HEK293T (cell line): ENCODE measurements around the gene NEMP2.

Experiments
- CTCF ChIA-PET: fragments of 350-600 bp; formaldehyde crosslinking; extraction: SDS; loops from one replicate; lab custom pipeline; 2021; ENCODE audit warnings: antibody characterized with exemption, inconsistent platforms; lab: Yijun Ruan, JAX
- POLR2A ChIA-PET: fragments of 350-600 bp; formaldehyde crosslinking; extraction: SDS; loops from one replicate; lab custom pipeline; 2020; ENCODE audit warnings: antibody characterized with exemption, inconsistent platforms; lab: Yijun Ruan, JAX
- DNase-seq: peaks from one replicate; pipeline ENCODE4 v3.0.0; 2012; ENCODE audit warnings: mixed read lengths; ENCODE audit errors: extremely low spot score
- ARNT ChIP-seq: fragments of 450-650 bp; IDR thresholded peaks from 2 replicates; pipeline ENCODE4 v1.6.1; 2017; ENCODE audit warnings: mild to moderate bottlenecking
- BHLHE40 ChIP-seq: fragments of 450-650 bp; IDR thresholded peaks from 2 replicates; pipeline ENCODE4 v1.6.1; 2016; ENCODE audit warnings: mild to moderate bottlenecking, moderate library complexity, borderline replicate concordance
- CTBP1 ChIP-seq: fragments of 450-650 bp; IDR thresholded peaks from 2 replicates; pipeline ENCODE4 v1.6.1; 2016; ENCODE audit warnings: borderline replicate concordance
- ELF4 ChIP-seq: fragments of 450-650 bp; IDR thresholded peaks from 2 replicates; pipeline ENCODE4 v1.6.1; 2017; ENCODE audit warnings: antibody characterized with exemption
- FOXA1 ChIP-seq: fragments of 450-650 bp; IDR thresholded peaks from 2 replicates; pipeline ENCODE4 v1.6.1; 2016; ENCODE audit warnings: mild to moderate bottlenecking
- FOXK2 ChIP-seq: fragments of 450-650 bp; IDR thresholded peaks from 2 replicates; pipeline ENCODE4 v1.6.1; 2016; ENCODE audit warnings: mild to moderate bottlenecking
- FOXM1 ChIP-seq: fragments of 450-650 bp; IDR thresholded peaks from 2 replicates; pipeline ENCODE4 v1.6.1; 2017; ENCODE audit warnings: mild to moderate bottlenecking, borderline replicate concordance
- HDGF ChIP-seq: fragments of 450-650 bp; IDR thresholded peaks from 2 replicates; pipeline ENCODE4 v1.6.1; 2017; ENCODE audit warnings: antibody characterized with exemption, borderline replicate concordance
- L3MBTL2 ChIP-seq: fragments of 450-650 bp; conservative IDR thresholded peaks from 2 replicates; pipeline ENCODE4 v1.6.1; 2016; ENCODE audit warnings: mild to moderate bottlenecking
- LEF1 ChIP-seq: fragments of 450-650 bp; IDR thresholded peaks from 2 replicates; pipeline ENCODE4 v1.6.1; 2017; ENCODE audit warnings: mild to moderate bottlenecking, borderline replicate concordance
- NFRKB ChIP-seq: fragments of 450-650 bp; IDR thresholded peaks from 2 replicates; pipeline ENCODE4 v1.6.1; 2016; ENCODE audit warnings: mild to moderate bottlenecking, moderate library complexity
- SP1 ChIP-seq: fragments of 450-650 bp; IDR thresholded peaks from 2 replicates; pipeline ENCODE4 v1.6.1; 2017
- SUZ12 ChIP-seq: fragments of 450-650 bp; IDR thresholded peaks from 2 replicates; pipeline ENCODE4 v1.6.1; 2016; ENCODE audit warnings: mild to moderate bottlenecking
- TARDBP ChIP-seq: fragments of 450-650 bp; IDR thresholded peaks from 2 replicates; pipeline ENCODE4 v1.6.1; 2016
- ZNF384 ChIP-seq: fragments of 450-650 bp; IDR thresholded peaks from 2 replicates; pipeline ENCODE4 v1.6.1; 2016
- TF ChIP-seq, protein P1 (sequence below): fragments of 450-650 bp; IDR thresholded peaks from 2 replicates; pipeline ENCODE4 v1.6.1; 2016

NEMP2 gene

DNA sequence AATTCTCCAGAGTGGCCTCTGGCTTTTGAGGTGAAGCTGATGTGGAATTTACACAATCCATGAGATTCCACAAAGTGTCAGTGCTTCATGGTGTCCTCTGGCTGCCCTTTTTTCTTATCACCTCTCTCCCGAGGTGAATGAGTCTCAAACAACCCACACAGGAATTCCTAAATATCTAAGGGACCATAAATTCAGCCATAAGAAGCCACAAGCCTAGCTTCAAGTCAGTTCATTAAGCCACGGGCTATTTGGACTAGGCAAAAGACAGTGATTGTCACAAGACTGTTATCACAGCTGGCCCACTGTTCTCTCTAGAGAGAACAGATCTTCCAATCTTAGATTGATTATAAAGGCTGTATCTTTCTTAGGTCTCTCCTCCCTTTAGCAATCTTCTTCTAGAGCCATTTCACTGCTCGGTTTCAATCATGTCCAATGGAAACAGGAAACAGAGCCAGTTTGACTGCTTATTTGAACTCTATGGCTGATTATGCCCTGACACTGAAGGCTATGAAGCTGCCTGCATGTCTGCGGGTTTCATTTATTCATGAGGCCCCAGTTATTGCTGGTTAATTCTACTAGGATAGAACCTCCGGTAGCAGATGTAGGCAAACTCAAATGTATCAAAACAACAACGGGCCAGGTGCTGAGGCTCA, 4.1 kb downstream of the NEMP2 start:
- POLR2A ChIA-PET = no interaction called here
- TF ChIP-seq SUZ12 (no peak), BHLHE40 (no peak), LEF1 (no peak), ZNF384 (no peak), FOXM1 (no peak), L3MBTL2 (no peak), FOXA1 (no peak), ELF4 (no peak), NFRKB (no peak), ARNT (no peak), HDGF (no peak), SP1 (no peak), CTBP1 (no peak), TARDBP (no peak)
- TF ChIP-seq, protein P1, sequence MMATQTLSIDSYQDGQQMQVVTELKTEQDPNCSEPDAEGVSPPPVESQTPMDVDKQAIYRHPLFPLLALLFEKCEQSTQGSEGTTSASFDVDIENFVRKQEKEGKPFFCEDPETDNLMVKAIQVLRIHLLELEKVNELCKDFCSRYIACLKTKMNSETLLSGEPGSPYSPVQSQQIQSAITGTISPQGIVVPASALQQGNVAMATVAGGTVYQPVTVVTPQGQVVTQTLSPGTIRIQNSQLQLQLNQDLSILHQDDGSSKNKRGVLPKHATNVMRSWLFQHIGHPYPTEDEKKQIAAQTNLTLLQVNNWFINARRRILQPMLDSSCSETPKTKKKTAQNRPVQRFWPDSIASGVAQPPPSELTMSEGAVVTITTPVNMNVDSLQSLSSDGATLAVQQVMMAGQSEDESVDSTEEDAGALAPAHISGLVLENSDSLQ = no peak
- CTCF ChIA-PET = interaction anchor here (0.6 kb wide), 1 partner anchor 14 kb away, joined by 5 read pairs; no protein-coding TSS in a partner anchor
- no peak for DNase-seq

GRCh38 chr2:190529486-190530247, 4.9 kb downstream of the NEMP2 start:
- no peak for TF ChIP-seq FOXA1
- TF ChIP-seq TARDBP = no peak
- TF ChIP-seq NFRKB = no peak
- TF ChIP-seq SUZ12 = no peak
- no peak for TF ChIP-seq SP1
- TF ChIP-seq ARNT = no peak
- no peak for TF ChIP-seq CTBP1
- TF ChIP-seq BHLHE40 = no peak
- TF ChIP-seq L3MBTL2 = no peak
- no peak for TF ChIP-seq ZNF384
- no peak for TF ChIP-seq ELF4
- no peak for TF ChIP-seq FOXM1
- TF ChIP-seq, protein P1 = no peak
- TF ChIP-seq HDGF = no peak
- no peak for TF ChIP-seq FOXK2
- no peak for TF ChIP-seq LEF1
- ChIA-PET CTCF (interaction anchor here (0.6 kb wide), 2 partner anchors 15 to 119 kb away, joined by 3 to 5 read pairs; no protein-coding TSS in a partner anchor), POLR2A (no interaction called here)
- no peak for DNase-seq

- ChIA-PET POLR2A (no interaction called here), CTCF (no interaction called here)
- TF ChIP-seq TARDBP = no peak
- TF ChIP-seq HDGF = no peak
- TF ChIP-seq, protein P1 = no peak
- no peak for DNase-seq
These were observed 6.0 kb downstream of the NEMP2 start for GRCh38 chr2:190528521-190529001.

GRCh38 chr2:190527918-190528317, 6.6 kb downstream of the NEMP2 start:
- CTCF ChIA-PET = no interaction called here
- no peak for TF ChIP-seq NFRKB
- no peak for TF ChIP-seq SUZ12
- no peak for TF ChIP-seq FOXM1
- no peak for TF ChIP-seq FOXA1
- no peak for TF ChIP-seq HDGF
- POLR2A ChIA-PET = no interaction called here
- no peak for DNase-seq

- ChIA-PET POLR2A (no interaction called here), CTCF (no interaction called here)
- TF ChIP-seq ARNT (no peak), FOXM1 (no peak)
- TF ChIP-seq, protein P1 = no peak
- DNase-seq = no peak
These were observed 7.3 kb downstream of the NEMP2 start for GRCh38 chr2:190527214-190527613.
